Neural cell (in vitro differentiated cells): ENCODE results near the gene ZNF766. TPM values are rescaled to one million over a fixed set of nuclear protein-coding genes. Genes with fewer than 3 reads are reported as not detected.
"Not testable (repeated sequence)": the region's sequence is repeated elsewhere in the genome, so short reads cannot be mapped to it uniquely, and the experiment has no call there.

ENCODE experiments used
- H2AFZ ChIP-seq: fragments of 200-600, 300-800 bp; sonication (generic), shearing (Covaris generic); 2 replicates; pipeline ENCODE4 v1.6.0; 2014; ENCODE audit warnings: low read depth, mild to moderate bottlenecking, antibody characterized with exemption, low read length, moderate library complexity
- H3F3A ChIP-seq: fragments of 200-600 bp; shearing (Covaris generic); 2 replicates; pipeline ENCODE4 v1.6.1; 2016; ENCODE audit warnings: mild to moderate bottlenecking, moderate library complexity, mixed read lengths, antibody characterized with exemption, low read length; ENCODE audit not compliant: insufficient read depth, poor library complexity, severe bottlenecking
- H3K27ac ChIP-seq: fragments of 200-600, 300-800 bp; sonication (generic), shearing (Covaris generic); 2 replicates; pipeline ENCODE4 v1.5.1; 2014; ENCODE audit warnings: mild to moderate bottlenecking, low read length, moderate library complexity
- H3K27me3 ChIP-seq: fragments of 300-800, 200-600 bp; sonication (generic), shearing (Covaris generic); 2 replicates; pipeline ENCODE4 v1.6.0; 2014; ENCODE audit warnings: mild to moderate bottlenecking, low read depth, low read length, moderate library complexity; ENCODE audit not compliant: insufficient read depth
- H3K36me3 ChIP-seq: fragments of 300-800, 200-600 bp; sonication (generic), shearing (Covaris generic); 2 replicates; pipeline ENCODE4 v1.5.1; 2014; ENCODE audit warnings: mild to moderate bottlenecking, antibody characterized with exemption, low read length, moderate library complexity; ENCODE audit not compliant: insufficient read depth
- H3K4me2 ChIP-seq: fragments of 300-800, 200-600 bp; sonication (generic), shearing (Covaris generic); 2 replicates; pipeline ENCODE4 v1.6.0; 2014; ENCODE audit warnings: mild to moderate bottlenecking, low read length
- H3K4me3 ChIP-seq: fragments of 300-800, 200-600 bp; sonication (generic), shearing (Covaris generic); 2 replicates; pipeline ENCODE4 v1.5.1; 2014; ENCODE audit warnings: mild to moderate bottlenecking, low read length, moderate library complexity
- H3K79me2 ChIP-seq: fragments of 200-600 bp; shearing (Covaris generic); replicated peaks from 2 replicates; pipeline ENCODE4 v1.6.0; 2014; ENCODE audit warnings: mild to moderate bottlenecking, low read length, moderate library complexity; ENCODE audit not compliant: insufficient read depth
- H3K9ac ChIP-seq: fragments of 300-800, 200-600 bp; sonication (generic), shearing (Covaris generic); 2 replicates; pipeline ENCODE4 v1.6.1; 2016; ENCODE audit warnings: mild to moderate bottlenecking, low read length, mixed read lengths
- H3K9me2 ChIP-seq: fragments of 200-600 bp; shearing (Covaris generic); 2 replicates; pipeline ENCODE4 v1.6.1; 2016; ENCODE audit warnings: mild to moderate bottlenecking, low read length, mixed read lengths; ENCODE audit not compliant: insufficient read depth
- H3K9me3 ChIP-seq: fragments of 200-600, 300-800 bp; sonication (generic), shearing (Covaris generic); 2 replicates; pipeline ENCODE4 v1.6.1; 2016; ENCODE audit warnings: mild to moderate bottlenecking, mixed run types, low read length, moderate library complexity, mixed read lengths
- H4K20me1 ChIP-seq: fragments of 200-600 bp; shearing (Covaris generic); 2 replicates; pipeline ENCODE4 v1.6.1; 2016; ENCODE audit warnings: mild to moderate bottlenecking, mixed run types; ENCODE audit not compliant: insufficient read depth
- CTCF ChIP-seq: fragments of 450-650 bp; IDR thresholded peaks from 2 replicates; pipeline ENCODE4 v1.5.1; 2014; ENCODE audit warnings: antibody characterized with exemption, mild to moderate bottlenecking, moderate library complexity; ENCODE audit not compliant: poor library complexity, severe bottlenecking
- EZH2 ChIP-seq: fragments of 200-600, 300-800 bp; shearing (Covaris generic), sonication (generic); IDR thresholded peaks from 2 replicates; pipeline ENCODE4 v1.6.1; 2014; ENCODE audit warnings: antibody characterized with exemption, low read length, borderline replicate concordance, mild to moderate bottlenecking; ENCODE audit not compliant: insufficient read depth, poor library complexity, severe bottlenecking
- MXI1 ChIP-seq: fragments of 450-650 bp; conservative IDR thresholded peaks from 2 replicates; pipeline ENCODE4 v1.6.1; 2014; ENCODE audit warnings: antibody characterized with exemption, mild to moderate bottlenecking; ENCODE audit not compliant: poor library complexity, severe bottlenecking
- POLR2AphosphoS5 ChIP-seq: IDR thresholded peaks from 2 replicates; pipeline ENCODE4 v1.6.1; 2012
- RAD21 ChIP-seq: fragments of 450-650 bp; conservative IDR thresholded peaks from 2 replicates; pipeline ENCODE4 v1.6.1; 2014; ENCODE audit warnings: antibody characterized with exemption, mild to moderate bottlenecking, moderate library complexity
- SMC3 ChIP-seq: fragments of 450-650 bp; conservative IDR thresholded peaks from 2 replicates; pipeline ENCODE4 v1.6.1; 2014; ENCODE audit warnings: antibody characterized with exemption, mild to moderate bottlenecking, moderate library complexity; ENCODE audit not compliant: poor library complexity
- polyA plus RNA-seq: library from polyadenylated mRNA; depleted of rRNA; stranded (reverse); fragments of >200 nt; gene quantifications from 2 replicates; pipeline ENCODE4 v1.2.3, GENCODE V29; 2014
- TF ChIP-seq, protein P1 (sequence below): IDR thresholded peaks from 2 replicates; pipeline ENCODE4 v1.6.1; 2012; ENCODE audit warnings: borderline replicate concordance

ZNF766 gene
- polyA plus RNA-seq, 1 donor from 2014 or later: 21.8 TPM

- Histone ChIP-seq H3K9ac (no peak overlapping the region), H3K27me3 (no peaks in the 10 kb centered on the region), H3K79me2 (no peaks in the 10 kb centered on the region), H3K4me2 (no peak overlapping the region), H3K4me3 (no peak overlapping the region), H3K9me3 (no peaks in the 10 kb centered on the region), H3K27ac (no peak overlapping the region), H3K9me2 (no peaks in the 10 kb centered on the region), H3K36me3 (peaks cover 8% of the 10 kb centered on the region), H3F3A (no peaks in the 10 kb centered on the region), H2AFZ (no peak overlapping the region), H4K20me1 (no peaks in the 10 kb centered on the region)
- TF ChIP-seq, protein P1, sequence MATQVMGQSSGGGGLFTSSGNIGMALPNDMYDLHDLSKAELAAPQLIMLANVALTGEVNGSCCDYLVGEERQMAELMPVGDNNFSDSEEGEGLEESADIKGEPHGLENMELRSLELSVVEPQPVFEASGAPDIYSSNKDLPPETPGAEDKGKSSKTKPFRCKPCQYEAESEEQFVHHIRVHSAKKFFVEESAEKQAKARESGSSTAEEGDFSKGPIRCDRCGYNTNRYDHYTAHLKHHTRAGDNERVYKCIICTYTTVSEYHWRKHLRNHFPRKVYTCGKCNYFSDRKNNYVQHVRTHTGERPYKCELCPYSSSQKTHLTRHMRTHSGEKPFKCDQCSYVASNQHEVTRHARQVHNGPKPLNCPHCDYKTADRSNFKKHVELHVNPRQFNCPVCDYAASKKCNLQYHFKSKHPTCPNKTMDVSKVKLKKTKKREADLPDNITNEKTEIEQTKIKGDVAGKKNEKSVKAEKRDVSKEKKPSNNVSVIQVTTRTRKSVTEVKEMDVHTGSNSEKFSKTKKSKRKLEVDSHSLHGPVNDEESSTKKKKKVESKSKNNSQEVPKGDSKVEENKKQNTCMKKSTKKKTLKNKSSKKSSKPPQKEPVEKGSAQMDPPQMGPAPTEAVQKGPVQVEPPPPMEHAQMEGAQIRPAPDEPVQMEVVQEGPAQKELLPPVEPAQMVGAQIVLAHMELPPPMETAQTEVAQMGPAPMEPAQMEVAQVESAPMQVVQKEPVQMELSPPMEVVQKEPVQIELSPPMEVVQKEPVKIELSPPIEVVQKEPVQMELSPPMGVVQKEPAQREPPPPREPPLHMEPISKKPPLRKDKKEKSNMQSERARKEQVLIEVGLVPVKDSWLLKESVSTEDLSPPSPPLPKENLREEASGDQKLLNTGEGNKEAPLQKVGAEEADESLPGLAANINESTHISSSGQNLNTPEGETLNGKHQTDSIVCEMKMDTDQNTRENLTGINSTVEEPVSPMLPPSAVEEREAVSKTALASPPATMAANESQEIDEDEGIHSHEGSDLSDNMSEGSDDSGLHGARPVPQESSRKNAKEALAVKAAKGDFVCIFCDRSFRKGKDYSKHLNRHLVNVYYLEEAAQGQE: no peak
- TF ChIP-seq MXI1: no peak
These were observed 22.4 kb downstream of the ZNF766 start for GRCh38 chr19:52291781-52292180.

DNA sequence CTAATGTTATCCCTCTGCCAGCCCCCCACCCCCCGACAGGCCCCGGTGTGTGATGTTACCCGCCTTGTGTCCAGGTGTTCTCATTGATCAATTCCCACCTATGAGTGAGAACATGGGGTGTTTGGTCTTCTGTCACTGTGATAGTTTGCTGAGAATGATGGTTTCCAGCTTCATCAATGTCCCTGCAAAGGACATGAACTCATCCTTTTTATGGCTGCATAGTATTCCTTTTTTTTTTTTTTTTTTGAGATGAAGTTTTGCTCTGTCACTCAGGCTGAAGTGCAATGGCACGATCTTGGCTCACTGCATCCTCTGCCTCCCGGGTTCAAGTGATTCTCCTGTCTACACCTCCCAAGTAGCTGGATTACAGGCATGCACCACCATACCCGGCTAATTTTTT, 23.6 kb downstream of the ZNF766 start:
- not testable (repeated sequence) for H3K27ac ChIP-seq, H3K27me3 ChIP-seq, H4K20me1 ChIP-seq, H3K9me3 ChIP-seq, H3K36me3 ChIP-seq, H2AFZ ChIP-seq, H3K4me3 ChIP-seq, H3F3A ChIP-seq, H3K9ac ChIP-seq, H3K79me2 ChIP-seq, H3K4me2 ChIP-seq, H3K9me2 ChIP-seq

GRCh38 chr19:52296400-52296772, 27.0 kb downstream of the ZNF766 start:
- Histone ChIP-seq H3K27ac (peak overlapping the region; percentile 19), H3K9ac (peak overlapping the region; percentile 58), H3K4me3 (peak overlapping the region; percentile 85)

More at GRCh38 chr19:52296400-52296772, 27.0 kb downstream of the ZNF766 start:
- Histone ChIP-seq H3K9me2 (no peaks in the 10 kb centered on the region), H3K9me3 (no peaks in the 10 kb centered on the region), H3F3A (no peaks in the 10 kb centered on the region), H3K36me3 (peaks cover 5% of the 10 kb centered on the region), H3K4me2 (peak overlapping the region; percentile 68), H4K20me1 (no peaks in the 10 kb centered on the region), H2AFZ (no peak overlapping the region), H3K79me2 (no peaks in the 10 kb centered on the region), H3K27me3 (no peaks in the 10 kb centered on the region)
- TF ChIP-seq POLR2AphosphoS5 (no peak), MXI1 (no peak), SMC3 (no peak), EZH2 (no peak), RAD21 (no peak), CTCF (no peak)
- TF ChIP-seq, protein P1: no peak
